Chondrocyte (in vitro differentiated cells): ENCODE results near the gene CFAP54. TPM values are rescaled to one million over a fixed set of nuclear protein-coding genes. Genes with fewer than 3 reads are reported as not detected.

Experiments used
- DNase-seq: peaks from one replicate; pipeline ENCODE4 v3.0.0; 2021; ENCODE audit warnings: mixed read lengths, low spot score
- H3K27ac Mint-ChIP-seq: one replicate; pipeline ENCODE4 v1.8.0; 2021; ENCODE audit warnings: mild to moderate bottlenecking, moderate library complexity, mixed read lengths; ENCODE audit not compliant: unreplicated experiment
- H3K27me3 Mint-ChIP-seq: 2 replicates; pipeline ENCODE4 v1.8.0; 2021; ENCODE audit warnings: low read depth, mixed read lengths
- H3K36me3 Mint-ChIP-seq: 2 replicates; pipeline ENCODE4 v1.8.0; 2021; ENCODE audit warnings: low read depth, mixed read lengths
- H3K4me1 Mint-ChIP-seq: 2 replicates; pipeline ENCODE4 v1.8.0; 2021; ENCODE audit warnings: low read depth, mild to moderate bottlenecking, mixed read lengths
- H3K4me3 Mint-ChIP-seq: one replicate; pipeline ENCODE4 v1.8.0; 2021; ENCODE audit warnings: mild to moderate bottlenecking, moderate library complexity, mixed read lengths; ENCODE audit not compliant: unreplicated experiment
- H3K9me3 Mint-ChIP-seq: 2 replicates; pipeline ENCODE4 v1.8.0; 2021; ENCODE audit warnings: low read depth, mixed read lengths
- CTCF ChIP-seq: fragments of 200-600 bp; sonication (generic); IDR thresholded peaks from 2 replicates; pipeline ENCODE4 v1.5.0; 2021; ENCODE audit warnings: antibody characterized with exemption, mild to moderate bottlenecking, moderate library complexity
- total RNA-seq: library from RNA; stranded (reverse); gene quantifications from 3 replicates; pipeline ENCODE4 v1.2.1, GENCODE V29; 2021

CFAP54 gene
- total RNA-seq, 1 donor from 2014 or later, result 0.15 TPM

- Mint-ChIP-seq H3K36me3 (no peaks in the 10 kb centered on the region), H3K27me3 (peaks cover 9% of the 10 kb centered on the region), H3K4me1 (no peaks in the 10 kb centered on the region), H3K9me3 (no peaks in the 10 kb centered on the region), H3K27ac (no peak overlapping the region), H3K4me3 (no peak overlapping the region)
- no peak for DNase-seq
- no peak for TF ChIP-seq CTCF
These were observed 60.0 kb downstream of the CFAP54 start for GRCh38 chr12:96549341-96549740.

- DNase-seq, result no peak
- no peak overlapping the region for H3K4me3 Mint-ChIP-seq
- no peaks in the 10 kb centered on the region for H3K4me1 Mint-ChIP-seq
- no peaks in the 10 kb centered on the region for H3K36me3 Mint-ChIP-seq
- H3K27me3 Mint-ChIP-seq, result peaks cover 51% of the 10 kb centered on the region
- no peak for TF ChIP-seq CTCF
- H3K9me3 Mint-ChIP-seq, result no peaks in the 10 kb centered on the region
- H3K27ac Mint-ChIP-seq, result no peak overlapping the region
These were observed 81.2 kb downstream of the CFAP54 start for GRCh38 chr12:96570579-96570978.

- no peak for DNase-seq
- Mint-ChIP-seq H3K27me3 (peaks cover 45% of the 10 kb centered on the region), H3K36me3 (no peaks in the 10 kb centered on the region), H3K9me3 (no peaks in the 10 kb centered on the region), H3K27ac (no peak overlapping the region), H3K4me1 (no peaks in the 10 kb centered on the region), H3K4me3 (no peak overlapping the region)
- TF ChIP-seq CTCF, result no peak
These were observed 81.9 kb downstream of the CFAP54 start for GRCh38 chr12:96571101-96571862.

GRCh38 chr12:96578526-96579125 lies 89.2 kb downstream of the CFAP54 start:
- no peaks in the 10 kb centered on the region for H3K4me1 Mint-ChIP-seq
- no peaks in the 10 kb centered on the region for H3K36me3 Mint-ChIP-seq
- H3K27ac Mint-ChIP-seq, result no peak overlapping the region
- no peaks in the 10 kb centered on the region for H3K9me3 Mint-ChIP-seq
- H3K4me3 Mint-ChIP-seq, result no peak overlapping the region
- H3K27me3 Mint-ChIP-seq, result peaks cover 6% of the 10 kb centered on the region
- peak; percentile 93 for TF ChIP-seq CTCF
- no peak for DNase-seq

GRCh38 chr12:96585977-96586376 lies 96.6 kb downstream of the CFAP54 start:
- no peak overlapping the region for H3K27ac Mint-ChIP-seq
- H3K36me3 Mint-ChIP-seq, result peaks cover 2% of the 10 kb centered on the region
- no peak for TF ChIP-seq CTCF
- H3K9me3 Mint-ChIP-seq, result no peaks in the 10 kb centered on the region
- no peak overlapping the region for H3K4me3 Mint-ChIP-seq
- H3K4me1 Mint-ChIP-seq, result no peaks in the 10 kb centered on the region
- H3K27me3 Mint-ChIP-seq, result peaks cover 12% of the 10 kb centered on the region
- no peak for DNase-seq
